Progenitor cell of endocrine pancreas (in vitro differentiated cells): ENCODE results near the gene BACH2. TPM values are rescaled to one million over a fixed set of nuclear protein-coding genes. Genes with fewer than 3 reads are reported as not detected.
A peak's percentile ranks its signal among the peaks of the same experiment; 100 is the strongest.

Source experiments
- DNase-seq: peaks from one replicate; pipeline ENCODE4 v3.0.0; 2021; ENCODE audit warnings: low spot score; ENCODE audit not compliant: unreplicated experiment
- H3K27ac Mint-ChIP-seq: 2 replicates; pipeline ENCODE4 v1.8.0; 2021; ENCODE audit warnings: mild to moderate bottlenecking, moderate library complexity, mixed read lengths
- H3K27me3 Mint-ChIP-seq: 2 replicates; pipeline ENCODE4 v1.8.0; 2021; ENCODE audit warnings: mixed read lengths
- H3K36me3 Mint-ChIP-seq: 2 replicates; pipeline ENCODE4 v1.8.0; 2022; ENCODE audit warnings: mixed read lengths; ENCODE audit not compliant: insufficient read depth
- H3K4me1 Mint-ChIP-seq: 2 replicates; pipeline ENCODE4 v1.8.0; 2021; ENCODE audit warnings: low read depth, mixed read lengths
- H3K4me3 Mint-ChIP-seq: 2 replicates; pipeline ENCODE4 v1.8.0; 2021; ENCODE audit warnings: low read depth, mild to moderate bottlenecking, moderate library complexity, mixed read lengths
- H3K9me3 Mint-ChIP-seq: 2 replicates; pipeline ENCODE4 v1.8.0; 2021; ENCODE audit warnings: low read depth, mixed read lengths
- total RNA-seq: library from RNA; stranded (reverse); gene quantifications from 2 replicates; pipeline ENCODE4 v1.2.1, GENCODE V29; 2021
- TF ChIP-seq, protein P1 (sequence below): fragments of 200-600 bp; sonication (generic); IDR thresholded peaks from one replicate; pipeline ENCODE4 v1.5.0; 2021; ENCODE audit warnings: antibody characterized with exemption, mild to moderate bottlenecking; ENCODE audit not compliant: unreplicated experiment

Gene BACH2
- total RNA-seq, 1 donor from 2014 or later = 11.2 TPM

- TF ChIP-seq, protein P1, sequence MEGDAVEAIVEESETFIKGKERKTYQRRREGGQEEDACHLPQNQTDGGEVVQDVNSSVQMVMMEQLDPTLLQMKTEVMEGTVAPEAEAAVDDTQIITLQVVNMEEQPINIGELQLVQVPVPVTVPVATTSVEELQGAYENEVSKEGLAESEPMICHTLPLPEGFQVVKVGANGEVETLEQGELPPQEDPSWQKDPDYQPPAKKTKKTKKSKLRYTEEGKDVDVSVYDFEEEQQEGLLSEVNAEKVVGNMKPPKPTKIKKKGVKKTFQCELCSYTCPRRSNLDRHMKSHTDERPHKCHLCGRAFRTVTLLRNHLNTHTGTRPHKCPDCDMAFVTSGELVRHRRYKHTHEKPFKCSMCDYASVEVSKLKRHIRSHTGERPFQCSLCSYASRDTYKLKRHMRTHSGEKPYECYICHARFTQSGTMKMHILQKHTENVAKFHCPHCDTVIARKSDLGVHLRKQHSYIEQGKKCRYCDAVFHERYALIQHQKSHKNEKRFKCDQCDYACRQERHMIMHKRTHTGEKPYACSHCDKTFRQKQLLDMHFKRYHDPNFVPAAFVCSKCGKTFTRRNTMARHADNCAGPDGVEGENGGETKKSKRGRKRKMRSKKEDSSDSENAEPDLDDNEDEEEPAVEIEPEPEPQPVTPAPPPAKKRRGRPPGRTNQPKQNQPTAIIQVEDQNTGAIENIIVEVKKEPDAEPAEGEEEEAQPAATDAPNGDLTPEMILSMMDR = no peak
- peaks cover 15% of the 10 kb centered on the region for H3K4me1 Mint-ChIP-seq
- no peak for DNase-seq
- H3K9me3 Mint-ChIP-seq = no peaks in the 10 kb centered on the region
- no peaks in the 10 kb centered on the region for H3K27me3 Mint-ChIP-seq
- no peaks in the 10 kb centered on the region for H3K36me3 Mint-ChIP-seq
- H3K27ac Mint-ChIP-seq = peak overlapping the region; percentile 81
- no peak overlapping the region for H3K4me3 Mint-ChIP-seq
Measured at GRCh38 chr6:90187437-90188121, 109.1 kb downstream of the BACH2 start.

DNA sequence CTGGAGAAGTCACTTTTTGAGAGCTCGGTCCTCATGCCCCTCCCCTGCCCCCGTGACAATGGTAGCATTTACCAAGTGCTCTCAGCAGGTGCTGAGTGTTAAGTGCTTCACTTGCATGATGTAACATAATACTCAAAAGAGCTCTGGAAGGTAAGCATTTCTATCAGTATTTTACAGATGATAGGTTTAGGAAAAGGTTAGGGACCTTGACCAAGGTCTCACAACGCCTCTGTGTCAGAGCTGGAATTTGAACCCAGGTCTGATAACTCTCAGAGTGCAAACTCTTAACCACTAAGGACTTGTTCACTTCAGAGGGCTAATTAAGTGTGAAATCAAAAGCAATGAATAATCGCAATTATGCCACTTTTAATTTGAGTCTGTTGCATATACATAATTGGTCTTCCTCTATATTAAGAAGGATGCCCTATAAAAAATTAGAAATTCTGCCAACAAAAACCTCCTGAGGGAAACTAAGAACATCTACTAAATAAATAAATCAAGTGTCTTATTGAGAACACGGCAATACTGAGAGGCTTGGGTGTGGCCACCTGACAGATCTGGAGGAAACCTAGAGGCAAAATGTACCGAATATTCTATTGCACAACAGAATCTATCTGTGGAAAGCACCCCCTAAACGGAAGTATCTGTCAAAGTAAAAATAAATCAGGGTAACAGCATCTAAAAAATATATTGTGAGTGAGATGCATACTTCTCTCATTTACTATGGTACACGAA is 109.8 kb downstream of the BACH2 start:
- Mint-ChIP-seq H3K27me3 (no peaks in the 10 kb centered on the region), H3K4me1 (peaks cover 20% of the 10 kb centered on the region), H3K4me3 (no peak overlapping the region), H3K9me3 (no peaks in the 10 kb centered on the region), H3K27ac (no peak overlapping the region), H3K36me3 (no peaks in the 10 kb centered on the region)
- TF ChIP-seq, protein P1 = no peak
- DNase-seq = no peak

GRCh38 chr6:90186026-90186425 is 110.6 kb downstream of the BACH2 start:
- H3K36me3 Mint-ChIP-seq = no peaks in the 10 kb centered on the region
- H3K9me3 Mint-ChIP-seq = no peaks in the 10 kb centered on the region
- H3K4me1 Mint-ChIP-seq = peaks cover 18% of the 10 kb centered on the region
- no peak overlapping the region for H3K4me3 Mint-ChIP-seq
- no peaks in the 10 kb centered on the region for H3K27me3 Mint-ChIP-seq
- DNase-seq = no peak
- TF ChIP-seq, protein P1 = no peak
- no peak overlapping the region for H3K27ac Mint-ChIP-seq

DNA sequence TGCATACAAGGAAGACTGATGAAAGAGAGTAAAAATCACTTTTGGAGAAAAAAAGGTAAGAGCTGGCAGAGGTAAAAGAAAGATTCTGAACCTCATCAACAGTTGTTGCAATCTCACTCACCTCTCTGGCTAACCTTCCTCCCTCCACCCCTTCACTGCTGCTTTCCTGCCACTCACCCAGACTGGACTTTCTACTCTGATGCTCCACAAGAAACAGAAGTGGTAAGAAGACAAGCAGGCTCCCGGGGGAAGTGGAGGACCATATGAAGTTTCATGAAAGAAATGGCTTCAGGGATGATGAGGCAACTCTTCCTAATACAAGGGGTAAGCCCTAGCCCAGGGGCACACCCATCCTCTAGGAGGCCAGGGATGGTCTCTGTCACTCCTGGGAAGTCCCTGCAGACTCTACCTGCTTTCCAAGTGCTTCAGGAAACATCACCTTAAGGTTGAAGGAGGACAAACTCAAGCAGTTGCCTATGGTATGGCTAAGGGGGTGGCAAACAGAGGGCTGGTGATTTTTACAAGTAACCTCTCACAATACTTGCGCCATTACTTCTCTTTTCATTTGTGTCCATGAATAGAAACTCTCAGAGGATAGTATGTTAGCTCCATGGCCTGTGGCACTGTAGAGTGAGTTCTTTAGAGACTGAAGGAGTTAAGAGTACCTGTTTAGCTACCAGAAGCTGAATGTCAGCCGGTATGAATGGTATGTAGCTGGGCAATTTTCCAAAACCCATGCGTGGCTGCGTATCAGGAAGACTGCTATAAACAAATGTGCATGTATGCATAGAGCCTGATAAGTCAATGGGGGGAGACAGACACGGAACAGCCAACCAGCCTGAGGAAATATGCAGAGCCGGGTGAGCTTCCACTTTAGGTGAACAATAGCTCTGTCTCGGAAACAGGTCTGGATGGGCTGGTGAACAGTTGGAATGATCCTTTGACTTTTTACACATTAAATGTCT is 112.0 kb downstream of the BACH2 start:
- H3K4me3 Mint-ChIP-seq = no peak overlapping the region
- H3K27me3 Mint-ChIP-seq = no peaks in the 10 kb centered on the region
- peaks cover 18% of the 10 kb centered on the region for H3K4me1 Mint-ChIP-seq
- H3K36me3 Mint-ChIP-seq = no peaks in the 10 kb centered on the region
- H3K27ac Mint-ChIP-seq = no peak overlapping the region
- TF ChIP-seq, protein P1 = no peak
- DNase-seq = no peak
- no peaks in the 10 kb centered on the region for H3K9me3 Mint-ChIP-seq
